ENCODE data around the gene DYDC2. TPM values are rescaled to one million over a fixed set of nuclear protein-coding genes. Genes with fewer than 3 reads are reported as not detected.

DYDC2 gene
- total and polyA plus RNA-seq, 5 donors from 2014 or later: not detected

DNA sequence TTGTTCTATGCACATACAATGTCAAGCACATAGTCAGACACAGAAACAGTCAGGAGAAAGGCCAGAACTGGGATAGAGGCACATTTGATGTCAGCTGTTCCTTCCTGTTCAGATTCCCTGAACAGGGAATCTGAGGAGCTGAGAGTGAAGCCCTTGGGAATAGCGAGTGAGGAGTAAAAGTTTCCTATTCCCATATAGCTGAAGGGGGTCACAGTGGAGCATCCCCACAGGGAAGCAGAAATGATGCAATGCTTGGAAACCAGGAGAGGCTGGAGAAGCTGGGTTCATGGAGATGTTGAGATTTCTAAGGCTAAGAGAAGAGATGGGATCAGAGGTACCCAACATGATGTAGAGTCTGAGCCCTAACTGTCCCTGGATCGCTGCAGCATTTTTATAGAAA lies 40.4 kb downstream of the DYDC2 start:
- Histone ChIP-seq H3K27me3 (ENCODE audit: control insufficient read depth, insufficient read depth, low read length) (peaks cover 3% of the 10 kb centered on the region), H3K36me3 (ENCODE audit: control insufficient read depth, insufficient read depth, low read length) (no peaks in the 10 kb centered on the region), H3K4me1 (ENCODE audit: control insufficient read depth, insufficient read depth, low read length, poor library complexity, severe bottlenecking) (no peaks in the 10 kb centered on the region), H3K27ac (ENCODE audit: insufficient read depth, low read length, poor library complexity, severe bottlenecking) (no peak overlapping the region), H3K4me3 (ENCODE audit: low read depth, low read length) (no peak overlapping the region), H3K9me3 (ENCODE audit: control insufficient read depth in 2 of 2, low read length in 2 of 2) (no peaks in the 10 kb centered on the region)
- no peak overlapping the region for H3K27ac Mint-ChIP-seq
- H3K4me1 Mint-ChIP-seq: no peaks in the 10 kb centered on the region
- DNase-seq (no peak), ATAC-seq (ENCODE audit: low read depth in 2 of 2) (no peak)
- no peak overlapping the region for H3K4me3 Mint-ChIP-seq
- H3K9me3 Mint-ChIP-seq: no peaks in the 10 kb centered on the region
- H3K36me3 Mint-ChIP-seq: no peaks in the 10 kb centered on the region
- H3K27me3 Mint-ChIP-seq: peaks cover 24% of the 10 kb centered on the region

DNA sequence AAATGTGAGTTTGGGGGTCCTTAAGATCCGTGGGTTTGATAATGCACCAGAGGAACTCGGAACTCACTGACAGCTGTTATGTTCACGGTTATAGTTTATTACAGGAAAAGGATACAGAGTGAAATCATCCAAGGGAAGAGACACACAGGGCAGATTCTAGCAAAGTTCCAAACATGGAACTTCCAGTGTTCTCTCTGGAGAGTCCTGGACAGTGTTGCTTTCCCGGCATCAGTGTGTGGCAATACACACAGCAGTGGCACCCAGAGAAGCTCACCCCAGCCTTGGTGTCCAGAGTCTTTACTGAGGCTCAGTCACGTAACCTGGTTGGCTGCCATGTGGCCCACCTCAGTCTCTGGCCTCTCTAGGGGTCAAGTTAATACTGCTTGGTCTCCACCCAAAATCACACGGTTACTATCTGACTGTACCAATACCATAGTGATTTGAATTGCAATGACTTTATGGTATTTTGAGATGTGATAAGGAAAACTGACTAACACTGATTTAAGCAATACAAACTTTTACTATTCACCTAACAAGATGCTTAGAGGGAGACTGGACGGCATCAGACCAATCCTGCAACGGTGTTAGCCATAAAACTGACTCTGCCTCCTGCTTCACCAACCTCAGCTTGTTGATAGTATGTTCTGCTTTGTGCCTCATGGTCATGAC lies 43.7 kb downstream of the DYDC2 start:
- H3K9me3 Mint-ChIP-seq: peaks cover 0 to 2% (median 0%) of the 10 kb centered on the region in 7 donors
- no peak overlapping the region for H3K27ac Mint-ChIP-seq

DNA sequence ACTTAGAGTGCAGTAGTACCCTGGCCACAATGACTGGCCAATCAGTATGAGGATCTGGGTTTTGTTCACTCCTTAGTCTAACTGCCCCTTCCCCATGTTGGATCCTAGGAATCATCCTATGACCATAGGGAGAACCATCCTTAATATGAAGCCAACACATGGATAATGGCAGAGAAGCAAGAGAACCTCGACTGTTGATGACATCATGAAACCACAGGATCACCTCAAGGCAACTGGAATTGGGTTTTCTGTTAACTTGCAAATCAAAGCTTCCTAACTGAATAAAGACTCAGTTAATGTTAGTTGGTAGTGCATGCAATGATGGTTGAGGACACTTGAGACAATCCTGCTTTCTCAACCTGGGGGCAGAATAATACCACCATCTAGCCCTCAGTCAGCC lies 48.5 kb downstream of the DYDC2 start:
- peaks cover 9% of the 10 kb centered on the region for H3K27me3 ChIP-seq (ENCODE audit: control insufficient read depth, insufficient read depth, low read length)
- H3K9me3 ChIP-seq (ENCODE audit: control insufficient read depth in 2 of 2, low read length in 2 of 2): no peaks in the 10 kb centered on the region
- peaks cover 0 to 2% (median 0%) of the 10 kb centered on the region in 7 donors for H3K9me3 Mint-ChIP-seq
- H3K27ac Mint-ChIP-seq: no peak overlapping the region
- peaks cover 0 to 13% (median 7%) of the 10 kb centered on the region in 4 donors for H3K4me1 Mint-ChIP-seq
- no peaks in the 10 kb centered on the region for H3K36me3 ChIP-seq (ENCODE audit: control insufficient read depth, insufficient read depth, low read length)
- peaks cover 46% of the 10 kb centered on the region for H3K27me3 Mint-ChIP-seq
- H3K4me1 ChIP-seq (ENCODE audit: control insufficient read depth, insufficient read depth, low read length, poor library complexity, severe bottlenecking): peaks cover 17% of the 10 kb centered on the region
- DNase-seq (no peak), ATAC-seq (ENCODE audit: low read depth in 2 of 2) (no peak)
- H3K4me3 ChIP-seq (ENCODE audit: low read depth, low read length): no peak overlapping the region
- H3K27ac ChIP-seq (ENCODE audit: insufficient read depth, low read length, poor library complexity, severe bottlenecking): no peak overlapping the region
- no peaks in the 10 kb centered on the region for H3K36me3 Mint-ChIP-seq
- peak overlapping the region in 1 of 4 donors; percentile 50 for H3K4me3 Mint-ChIP-seq

More for the DNA sequence above, 43.7 kb downstream of the DYDC2 start:
- no peak for DNase-seq
- Histone ChIP-seq H3K36me3 (ENCODE audit: control insufficient read depth, insufficient read depth, low read length) (no peaks in the 10 kb centered on the region), H3K27ac (ENCODE audit: insufficient read depth, low read length, poor library complexity, severe bottlenecking) (no peak overlapping the region), H3K9me3 (ENCODE audit: control insufficient read depth in 2 of 2, low read length in 2 of 2) (no peaks in the 10 kb centered on the region), H3K4me1 (ENCODE audit: control insufficient read depth, insufficient read depth, low read length, poor library complexity, severe bottlenecking) (no peaks in the 10 kb centered on the region), H3K4me3 (ENCODE audit: low read depth, low read length) (no peak overlapping the region), H3K27me3 (ENCODE audit: control insufficient read depth, insufficient read depth, low read length) (no peaks in the 10 kb centered on the region)
- Mint-ChIP-seq H3K27me3 (peaks cover 36% of the 10 kb centered on the region), H3K4me1 (no peaks in the 10 kb centered on the region), H3K36me3 (no peaks in the 10 kb centered on the region), H3K4me3 (no peak overlapping the region)
- ATAC-seq (ENCODE audit: low read depth in 2 of 2): no peak

DNA sequence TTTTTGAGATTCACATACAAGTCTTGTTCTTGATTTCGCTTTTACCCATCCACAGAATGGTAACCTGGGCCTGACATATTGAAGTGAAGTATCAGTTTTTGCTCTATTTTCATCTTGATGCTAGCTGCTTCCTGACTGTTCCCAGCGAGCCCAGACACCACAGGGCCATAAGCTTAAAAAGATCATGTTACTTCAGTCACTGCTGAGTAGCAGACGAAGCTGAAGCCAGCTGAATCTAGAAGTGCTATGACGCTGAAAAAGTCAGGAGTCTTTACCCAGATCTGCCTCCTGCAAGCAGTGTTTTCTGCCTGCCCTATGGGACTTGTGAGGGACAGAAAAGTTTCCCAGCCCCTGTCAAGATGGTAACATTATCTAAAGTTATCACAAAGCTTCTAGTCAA lies 49.0 kb downstream of the DYDC2 start:
- no peak for DNase-seq
- Mint-ChIP-seq H3K27ac (no peak overlapping the region), H3K4me3 (no peak overlapping the region)

DNA sequence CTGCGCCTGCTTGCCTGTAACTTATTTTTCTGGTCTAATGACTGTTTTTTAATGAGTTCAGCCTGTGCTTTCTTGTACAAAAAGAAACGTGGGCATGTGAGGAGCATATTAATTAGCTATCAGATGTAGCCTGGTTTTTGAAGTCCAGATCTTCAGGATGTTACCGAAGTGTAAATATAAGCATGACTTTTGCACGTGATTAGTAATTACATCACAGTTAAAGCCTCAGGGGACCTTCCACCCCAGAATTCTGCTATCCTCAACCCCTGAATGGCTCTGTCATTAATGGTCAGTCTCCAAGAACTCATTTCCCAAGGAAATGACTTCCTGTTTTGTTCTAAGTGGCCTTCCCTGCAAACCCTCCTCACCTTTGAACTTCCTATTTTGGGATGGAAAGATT lies 49.6 kb downstream of the DYDC2 start:
- peaks cover 57% of the 10 kb centered on the region for H3K27me3 Mint-ChIP-seq
- no peaks in the 10 kb centered on the region for H3K9me3 ChIP-seq (ENCODE audit: control insufficient read depth in 2 of 2, low read length in 2 of 2)
- peaks cover 0 to 2% (median 0%) of the 10 kb centered on the region in 7 donors for H3K9me3 Mint-ChIP-seq
- H3K4me1 Mint-ChIP-seq: peaks cover 0 to 15% (median 7%) of the 10 kb centered on the region in 4 donors
- DNase-seq (no peak), ATAC-seq (ENCODE audit: low read depth in 2 of 2) (no peak)
- no peaks in the 10 kb centered on the region for H3K36me3 Mint-ChIP-seq
- peaks cover 12% of the 10 kb centered on the region for H3K27me3 ChIP-seq (ENCODE audit: control insufficient read depth, insufficient read depth, low read length)
- H3K4me1 ChIP-seq (ENCODE audit: control insufficient read depth, insufficient read depth, low read length, poor library complexity, severe bottlenecking): peaks cover 17% of the 10 kb centered on the region
- H3K27ac ChIP-seq (ENCODE audit: insufficient read depth, low read length, poor library complexity, severe bottlenecking): no peak overlapping the region
- H3K4me3 ChIP-seq (ENCODE audit: low read depth, low read length): no peak overlapping the region
- H3K27ac Mint-ChIP-seq: peak overlapping the region in 1 of 3 donors; percentile 29
- no peak overlapping the region for H3K4me3 Mint-ChIP-seq
- H3K36me3 ChIP-seq (ENCODE audit: control insufficient read depth, insufficient read depth, low read length): no peaks in the 10 kb centered on the region

More for the DNA sequence above, 49.0 kb downstream of the DYDC2 start:
- Histone ChIP-seq H3K27ac (ENCODE audit: insufficient read depth, low read length, poor library complexity, severe bottlenecking) (no peak overlapping the region), H3K4me1 (ENCODE audit: control insufficient read depth, insufficient read depth, low read length, poor library complexity, severe bottlenecking) (peaks cover 17% of the 10 kb centered on the region), H3K36me3 (ENCODE audit: control insufficient read depth, insufficient read depth, low read length) (no peaks in the 10 kb centered on the region), H3K9me3 (ENCODE audit: control insufficient read depth in 2 of 2, low read length in 2 of 2) (no peaks in the 10 kb centered on the region), H3K27me3 (ENCODE audit: control insufficient read depth, insufficient read depth, low read length) (peaks cover 12% of the 10 kb centered on the region), H3K4me3 (ENCODE audit: low read depth, low read length) (no peak overlapping the region)
- Mint-ChIP-seq H3K27me3 (peaks cover 51% of the 10 kb centered on the region), H3K36me3 (no peaks in the 10 kb centered on the region), H3K4me1 (peaks cover 0 to 13% (median 7%) of the 10 kb centered on the region in 4 donors), H3K9me3 (peaks cover 0 to 2% (median 0%) of the 10 kb centered on the region in 7 donors)
- ATAC-seq (ENCODE audit: low read depth in 2 of 2): no peak

DNA sequence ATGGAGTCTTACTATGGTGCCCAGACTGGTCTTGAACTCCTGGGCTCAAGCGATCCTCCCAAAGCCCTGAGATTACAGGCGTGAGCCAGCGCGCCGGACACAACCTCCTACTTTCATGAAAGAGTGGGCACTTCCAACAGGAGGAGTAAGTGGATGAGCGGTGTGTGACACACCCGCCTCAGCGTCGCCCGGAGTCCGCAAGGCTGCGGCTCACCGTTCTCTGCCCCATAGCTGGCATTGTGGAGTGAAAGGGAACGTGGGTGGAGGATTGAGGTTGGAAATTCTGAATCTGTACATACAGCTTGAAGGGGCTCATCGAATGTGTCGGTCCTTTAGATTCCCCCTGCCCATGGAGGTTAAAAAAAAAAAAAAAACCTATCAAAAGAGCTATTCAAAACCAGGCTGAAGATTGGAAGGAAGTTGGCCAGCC lies 51.2 kb downstream of the DYDC2 start:
- peak overlapping the region in 2 of 3 donors; percentile 41 to 89 for H3K27ac Mint-ChIP-seq
- Histone ChIP-seq H3K36me3 (ENCODE audit: control insufficient read depth, insufficient read depth, low read length) (no peaks in the 10 kb centered on the region), H3K4me3 (ENCODE audit: low read depth, low read length) (peak overlapping the region; percentile 64), H3K27ac (ENCODE audit: insufficient read depth, low read length, poor library complexity, severe bottlenecking) (no peak overlapping the region), H3K9me3 (ENCODE audit: control insufficient read depth in 2 of 2, low read length in 2 of 2) (no peaks in the 10 kb centered on the region), H3K4me1 (ENCODE audit: control insufficient read depth, insufficient read depth, low read length, poor library complexity, severe bottlenecking) (peaks cover 17% of the 10 kb centered on the region), H3K27me3 (ENCODE audit: control insufficient read depth, insufficient read depth, low read length) (peaks cover 12% of the 10 kb centered on the region)
- H3K4me1 Mint-ChIP-seq: peaks cover 0 to 15% (median 7%) of the 10 kb centered on the region in 4 donors
- peak; percentile 3 to 24 for ATAC-seq (ENCODE audit: low read depth in 2 of 2)
- H3K36me3 Mint-ChIP-seq: no peaks in the 10 kb centered on the region
- peaks cover 63% of the 10 kb centered on the region for H3K27me3 Mint-ChIP-seq
- H3K4me3 Mint-ChIP-seq: peak overlapping the region; percentile 84 to 93 (median 88)
- H3K9me3 Mint-ChIP-seq: peaks cover 0 to 2% (median 0%) of the 10 kb centered on the region in 7 donors
- peak in 1 of 3 donors; percentile 3 for DNase-seq

DNA sequence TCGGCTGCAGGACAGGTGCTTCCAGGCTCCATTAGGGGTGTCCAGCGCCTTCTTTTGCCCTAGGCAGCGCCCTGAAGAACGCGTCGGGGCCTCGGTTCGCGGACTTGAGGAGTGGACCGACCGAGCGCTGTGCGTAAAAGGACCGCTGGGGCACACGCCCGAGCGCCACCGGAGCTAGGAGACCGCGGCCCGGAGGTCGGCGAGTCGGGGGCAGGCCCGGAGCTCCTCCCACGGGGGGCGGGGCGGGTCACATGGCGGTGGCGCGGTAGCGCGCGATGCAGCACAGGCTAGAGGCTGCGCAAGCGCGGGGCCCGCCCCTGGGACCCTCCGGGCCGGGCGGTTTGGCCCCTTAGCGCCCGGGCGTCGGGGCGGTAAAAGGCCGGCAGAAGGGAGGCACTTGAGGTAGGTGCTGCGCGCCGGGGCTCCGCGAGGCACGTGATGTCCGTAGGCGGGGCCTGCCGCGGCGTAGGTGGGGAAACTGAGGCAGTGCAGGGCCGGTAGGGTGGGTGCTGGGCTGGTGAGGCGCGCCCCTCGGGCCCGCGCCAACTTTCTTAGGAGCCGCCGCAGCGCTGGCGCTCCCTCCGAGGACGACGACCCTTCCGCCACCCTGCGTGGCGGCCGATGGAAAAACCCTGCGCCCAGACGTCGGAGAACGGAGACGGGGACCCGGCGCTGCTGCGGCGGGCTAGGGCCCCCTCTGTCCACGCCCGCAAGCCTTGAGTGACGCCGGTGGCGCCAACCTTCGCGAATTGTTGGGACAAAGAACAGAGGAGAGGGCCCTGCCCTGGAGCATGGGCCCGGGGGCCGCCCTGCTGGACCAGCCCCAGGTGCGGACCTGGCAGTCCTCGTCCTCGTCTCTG lies 51.9 kb downstream of the DYDC2 start, which contains the start of gene PRXL2A:
TSS of gene PRXL2A (plus strand) at position 310 of the 860 bp plus-strand sequence. CDS start 11,917 bp downstream, outside the sequence.
- Histone ChIP-seq H3K4me3 (ENCODE audit: low read depth, low read length) (peak within 1 kb of the TSS; percentile 64), H3K36me3 (ENCODE audit: control insufficient read depth, insufficient read depth, low read length) (no peaks in the 10 kb centered on the region), H3K9me3 (ENCODE audit: control insufficient read depth in 2 of 2, low read length in 2 of 2) (no peaks in the 10 kb centered on the region), H3K27me3 (ENCODE audit: control insufficient read depth, insufficient read depth, low read length) (peaks cover 12% of the 10 kb centered on the region), H3K27ac (ENCODE audit: insufficient read depth, low read length, poor library complexity, severe bottlenecking) (no peak within 1 kb of the TSS), H3K4me1 (ENCODE audit: control insufficient read depth, insufficient read depth, low read length, poor library complexity, severe bottlenecking) (peaks cover 17% of the 10 kb centered on the region)
- Mint-ChIP-seq H3K9me3 (no peaks in the 10 kb centered on the region), H3K4me3 (peak within 1 kb of the TSS; percentile 84 to 93 (median 88)), H3K27ac (peak within 1 kb of the TSS in 2 of 3 donors; percentile 41 to 89), H3K36me3 (no peaks in the 10 kb centered on the region), H3K27me3 (peaks cover 59% of the 10 kb centered on the region), H3K4me1 (peaks cover 0 to 17% (median 7%) of the 10 kb centered on the region in 4 donors)
- peak; percentile 84 to 91 for ATAC-seq (ENCODE audit: low read depth in 2 of 2)
- peak; percentile 63 to 75 (median 68) for DNase-seq

All from CD4-positive, CD25-positive, alpha-beta regulatory T cell (primary cell).